Trophoblast cell (in vitro differentiated cells and primary cell): Measurements from ENCODE around the gene AGBL4.

ENCODE experiments used
- DNase-seq, 2 donors: peaks; one replicate each; pipeline ENCODE4 v3.0.0-alpha.2; 2016
- H2AFZ ChIP-seq: 2 replicates; pipeline ENCODE4 v1.6.1; 2013; ENCODE audit warnings: low read length, moderate library complexity, mild to moderate bottlenecking; ENCODE audit not compliant: insufficient read depth, poor library complexity
- H2AK5ac ChIP-seq: 2 replicates; pipeline ENCODE4 v1.6.1; 2013; ENCODE audit warnings: mild to moderate bottlenecking, low read length
- H2BK120ac ChIP-seq: 2 replicates; pipeline ENCODE4 v1.6.1; 2013; ENCODE audit warnings: low read length, mild to moderate bottlenecking, moderate library complexity; ENCODE audit not compliant: insufficient read depth, poor library complexity
- H2BK12ac ChIP-seq: 2 replicates; pipeline ENCODE4 v1.6.1; 2013; ENCODE audit warnings: mild to moderate bottlenecking, low read length, moderate library complexity
- H2BK5ac ChIP-seq: 2 replicates; pipeline ENCODE4 v1.6.1; 2013; ENCODE audit warnings: low read length, low read depth, moderate library complexity, mild to moderate bottlenecking; ENCODE audit not compliant: poor library complexity
- H3K14ac ChIP-seq: 2 replicates; pipeline ENCODE4 v1.6.1; 2013; ENCODE audit warnings: mild to moderate bottlenecking, low read length
- H3K18ac ChIP-seq: 2 replicates; pipeline ENCODE4 v1.6.1; 2013; ENCODE audit warnings: mild to moderate bottlenecking, low read length
- H3K23ac ChIP-seq: 2 replicates; pipeline ENCODE4 v1.6.1; 2013; ENCODE audit warnings: low read length
- H3K27ac ChIP-seq: 2 replicates; pipeline ENCODE4 v1.5.1; 2013; ENCODE audit warnings: low read depth, mild to moderate bottlenecking, inconsistent platforms, low read length, moderate library complexity
- H3K27me3 ChIP-seq: 2 replicates; pipeline ENCODE4 v1.6.1; 2013; ENCODE audit warnings: inconsistent platforms, mild to moderate bottlenecking, low read length, moderate library complexity; ENCODE audit not compliant: insufficient read depth
- H3K36me3 ChIP-seq, 2 experiments: 1 replicate in 1 of 2; 2 replicates in 1 of 2; pipeline ENCODE4 v1.6.1; 2013; ENCODE audit warnings: low read length in 2 of 2, mild to moderate bottlenecking in 2 of 2, moderate library complexity in 1 of 2; ENCODE audit not compliant: insufficient read depth in 2 of 2, control insufficient read depth in 1 of 2
- H3K4ac ChIP-seq: 2 replicates; pipeline ENCODE4 v1.6.1; 2013; ENCODE audit warnings: low read depth, mild to moderate bottlenecking, low read length, moderate library complexity
- H3K4me1 ChIP-seq, 2 experiments: 1 replicate in 1 of 2; 2 replicates in 1 of 2; pipeline ENCODE4 v1.6.1; 2013; ENCODE audit warnings: low read length in 2 of 2, mild to moderate bottlenecking in 2 of 2, moderate library complexity in 1 of 2; ENCODE audit not compliant: insufficient read depth in 2 of 2, control insufficient read depth in 1 of 2
- H3K4me2 ChIP-seq: 2 replicates; pipeline ENCODE4 v1.6.1; 2013; ENCODE audit warnings: inconsistent platforms, mild to moderate bottlenecking, low read length, moderate library complexity
- H3K4me3 ChIP-seq: 2 replicates; pipeline ENCODE4 v1.5.1; 2013; ENCODE audit warnings: mild to moderate bottlenecking, low read depth, low read length, inconsistent platforms
- H3K79me1 ChIP-seq: one replicate; pipeline ENCODE4 v1.6.1; 2013; ENCODE audit warnings: low read length
- H3K79me2 ChIP-seq: 2 replicates; pipeline ENCODE4 v1.6.1; 2013; ENCODE audit warnings: low read length, mild to moderate bottlenecking; ENCODE audit not compliant: control insufficient read depth, insufficient read depth, poor library complexity
- H3K9ac ChIP-seq: 2 replicates; pipeline ENCODE4 v1.6.1; 2013; ENCODE audit warnings: mild to moderate bottlenecking, low read length
- H3K9me3 ChIP-seq: 2 replicates; pipeline ENCODE4 v1.6.1; 2013; ENCODE audit warnings: low read depth, mild to moderate bottlenecking, control low read depth, inconsistent platforms, low read length; ENCODE audit not compliant: insufficient read depth
- H4K12ac ChIP-seq: 2 replicates; pipeline ENCODE4 v1.6.1; 2013; ENCODE audit warnings: low read depth, mild to moderate bottlenecking, low read length, moderate library complexity
- H4K8ac ChIP-seq: 2 replicates; pipeline ENCODE4 v1.6.1; 2013; ENCODE audit warnings: low read depth, mild to moderate bottlenecking, low read length, moderate library complexity
- H4K91ac ChIP-seq: one replicate; pipeline ENCODE4 v1.6.1; 2013; ENCODE audit warnings: low read depth, mild to moderate bottlenecking, low read length, moderate library complexity
- WGBS: extraction: QIAGEN DNeasy Blood & Tissue Kit; methylation state at CpG from one replicate; pipeline ENCODE4 v1.1.7; 2013; ENCODE audit warnings: missing lambda C conversion rate; ENCODE audit not compliant: insufficient read length, insufficient coverage; ENCODE audit errors: extremely low coverage; 5-methylcytosine and 5-hydroxymethylcytosine counted together

AGBL4 gene

DNA sequence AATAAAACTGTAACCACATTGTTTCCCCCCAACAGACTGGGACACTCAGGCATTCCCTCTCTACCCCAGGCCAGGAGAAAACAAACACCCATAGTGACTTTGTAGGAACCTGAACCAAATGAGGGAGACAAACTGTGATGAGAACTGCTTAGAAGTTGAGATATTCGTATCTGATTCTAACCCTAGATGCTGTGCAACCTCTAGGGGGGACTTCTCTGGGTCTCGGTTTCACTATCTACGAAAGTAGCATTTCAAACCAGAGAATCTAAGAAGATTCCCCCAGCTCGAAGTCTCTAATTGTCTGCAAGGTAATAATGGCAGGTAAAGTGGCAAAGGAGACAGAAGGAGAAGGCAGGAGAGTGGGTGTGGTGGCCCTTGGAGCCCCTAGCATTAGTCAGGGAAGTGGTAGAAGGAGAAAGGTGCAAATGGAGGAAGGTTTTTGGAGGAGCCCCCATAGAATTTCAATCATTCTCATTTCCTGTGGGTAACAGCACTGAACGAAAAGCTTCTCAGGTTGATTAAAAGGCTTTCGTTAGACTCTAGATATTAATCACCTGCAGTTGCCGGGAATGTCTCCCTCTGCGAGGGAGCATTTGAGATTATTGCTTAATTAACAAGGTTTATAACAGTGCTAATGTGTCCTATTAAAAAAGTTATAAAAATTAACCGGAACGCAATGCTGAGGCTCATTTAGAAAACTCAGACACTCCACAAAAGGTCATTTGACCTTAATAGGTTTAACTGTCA lies 1293.4 kb downstream of the AGBL4 start:
- Histone ChIP-seq H2AK5ac (no peak overlapping the region), H4K91ac (no peak overlapping the region), H3K4me3 (no peak overlapping the region), H2BK5ac (no peak overlapping the region), H3K4me2 (no peak overlapping the region), H3K14ac (no peak overlapping the region), H3K27ac (no peak overlapping the region), H3K79me1 (no peaks in the 10 kb centered on the region), H3K4ac (no peak overlapping the region), H3K27me3 (no peaks in the 10 kb centered on the region), H2BK12ac (no peak overlapping the region), H3K9ac (no peak overlapping the region), H2AFZ (no peak overlapping the region), H4K8ac (no peak overlapping the region), H2BK120ac (no peak overlapping the region), H3K23ac (no peak overlapping the region), H3K18ac (no peak overlapping the region), H3K79me2 (no peaks in the 10 kb centered on the region), H3K36me3 (peaks cover 0 to 6% of the 10 kb centered on the region in 2 experiments), H4K12ac (no peak overlapping the region), H3K9me3 (peaks cover 2% of the 10 kb centered on the region), H3K4me1 (no peaks in the 10 kb centered on the region)
- no peak for DNase-seq
- no CpG with 5 or more reads among the region's 10 CpGs for WGBS

DNA sequence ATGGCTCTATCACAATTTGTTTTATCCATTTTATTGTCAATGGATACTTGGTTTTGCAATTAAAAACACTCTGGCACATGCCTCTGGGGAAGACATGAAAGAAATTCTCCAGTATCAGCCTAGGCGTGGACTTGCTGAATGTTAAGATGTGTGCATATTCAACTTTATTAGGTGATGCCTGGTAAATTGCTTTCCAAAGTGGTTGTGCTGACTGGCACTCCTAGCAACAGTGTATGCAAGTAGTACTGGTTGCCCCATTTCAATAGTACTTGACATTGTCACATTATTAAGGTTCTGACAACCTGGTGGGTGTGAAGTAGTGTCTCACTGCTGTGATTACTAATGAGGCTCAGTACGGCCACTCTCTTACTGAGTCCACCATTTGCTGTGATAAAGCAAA lies 1295.2 kb downstream of the AGBL4 start:
- no peak for DNase-seq
- no CpG with 5 or more reads among the region's 2 CpGs for WGBS

DNA sequence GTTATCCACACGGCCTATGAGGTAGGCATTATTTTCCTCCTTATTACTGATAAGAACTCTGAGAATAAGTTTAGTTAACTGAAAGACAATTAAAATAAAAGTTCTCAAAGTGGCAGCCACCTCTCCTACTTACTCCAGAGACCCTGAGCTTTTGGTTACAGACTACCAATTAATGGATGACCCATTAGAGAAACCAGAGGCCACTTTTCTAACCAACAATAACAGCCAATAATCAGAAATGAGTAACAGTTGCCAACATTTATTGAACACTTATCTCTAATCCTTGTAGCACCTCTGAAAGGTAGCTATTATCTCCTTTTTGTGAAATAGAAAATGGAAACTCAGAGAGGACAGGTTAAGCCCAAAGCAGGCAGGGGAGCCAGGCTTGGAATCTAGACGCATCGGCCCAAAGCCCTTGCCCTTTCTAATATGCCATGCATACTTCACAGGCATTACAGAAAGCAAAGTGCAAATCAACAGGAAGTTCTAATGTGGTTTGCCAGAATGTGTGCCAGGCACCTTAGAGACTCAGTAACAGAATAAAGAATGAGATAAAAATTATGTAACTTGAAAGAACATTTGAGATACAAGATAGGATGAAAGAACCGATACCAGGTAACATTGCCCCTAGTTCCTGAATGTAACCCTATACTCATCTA lies 1297.1 kb downstream of the AGBL4 start:
- no peaks in the 10 kb centered on the region for H3K27me3 ChIP-seq
- H3K79me2 ChIP-seq: no peaks in the 10 kb centered on the region
- H2BK12ac ChIP-seq: no peak overlapping the region
- H2BK120ac ChIP-seq: no peak overlapping the region
- H2AFZ ChIP-seq: no peak overlapping the region
- no peak overlapping the region for H3K27ac ChIP-seq
- H4K8ac ChIP-seq: no peak overlapping the region
- no peak overlapping the region for H2BK5ac ChIP-seq
- H4K91ac ChIP-seq: no peak overlapping the region
- H3K9ac ChIP-seq: no peak overlapping the region
- H3K4me1 ChIP-seq: no peaks in the 10 kb centered on the region
- H3K18ac ChIP-seq: no peak overlapping the region
- H3K36me3 ChIP-seq: no peaks in the 10 kb centered on the region
- H3K14ac ChIP-seq: no peak overlapping the region
- DNase-seq: no peak
- no CpG with 5 or more reads among the region's 4 CpGs for WGBS
- H4K12ac ChIP-seq: no peak overlapping the region
- H3K4ac ChIP-seq: no peak overlapping the region
- H3K4me2 ChIP-seq: no peak overlapping the region
- no peak overlapping the region for H3K23ac ChIP-seq
- H2AK5ac ChIP-seq: no peak overlapping the region
- no peaks in the 10 kb centered on the region for H3K9me3 ChIP-seq
- H3K79me1 ChIP-seq: no peaks in the 10 kb centered on the region
- H3K4me3 ChIP-seq: no peak overlapping the region

More for the DNA sequence above, 1295.2 kb downstream of the AGBL4 start:
- H4K12ac ChIP-seq: no peak overlapping the region
- H2BK120ac ChIP-seq: no peak overlapping the region
- no peak overlapping the region for H2BK12ac ChIP-seq
- H4K91ac ChIP-seq: no peak overlapping the region
- no peak overlapping the region for H4K8ac ChIP-seq
- no peaks in the 10 kb centered on the region for H3K79me1 ChIP-seq
- no peaks in the 10 kb centered on the region for H3K9me3 ChIP-seq
- no peaks in the 10 kb centered on the region for H3K4me1 ChIP-seq
- no peak overlapping the region for H3K18ac ChIP-seq
- H2AFZ ChIP-seq: no peak overlapping the region
- no peak overlapping the region for H3K14ac ChIP-seq
- no peak overlapping the region for H3K4me3 ChIP-seq
- no peak overlapping the region for H3K23ac ChIP-seq
- H3K36me3 ChIP-seq: no peaks in the 10 kb centered on the region
- H3K4ac ChIP-seq: no peak overlapping the region
- no peak overlapping the region for H3K9ac ChIP-seq
- H3K27ac ChIP-seq: no peak overlapping the region
- H3K27me3 ChIP-seq: no peaks in the 10 kb centered on the region
- H3K79me2 ChIP-seq: no peaks in the 10 kb centered on the region
- H2BK5ac ChIP-seq: no peak overlapping the region
- no peak overlapping the region for H2AK5ac ChIP-seq
- no peak overlapping the region for H3K4me2 ChIP-seq

DNA sequence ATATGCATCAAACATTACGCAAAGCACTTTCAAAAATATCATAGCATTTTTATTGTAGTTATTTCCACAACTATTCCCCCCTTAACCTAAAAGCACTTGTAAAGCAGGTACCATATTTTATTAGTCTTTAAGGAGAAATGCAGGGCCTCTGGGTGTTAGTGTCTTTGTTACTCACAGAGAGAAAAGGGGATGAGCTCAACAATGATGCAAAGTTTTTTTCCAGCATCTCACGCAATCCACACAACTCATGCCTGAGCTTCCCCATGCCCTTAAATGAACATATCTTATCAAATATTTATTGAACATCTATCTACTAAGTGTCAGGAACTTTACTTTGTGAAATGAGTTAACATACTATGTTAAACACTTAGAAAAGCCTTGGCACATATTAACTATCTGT lies 1297.6 kb downstream of the AGBL4 start:
- Histone ChIP-seq H3K18ac (no peak overlapping the region), H2AK5ac (no peak overlapping the region), H3K27me3 (no peaks in the 10 kb centered on the region), H2BK120ac (no peak overlapping the region), H3K23ac (no peak overlapping the region), H4K91ac (no peak overlapping the region), H3K27ac (no peak overlapping the region), H3K79me2 (no peaks in the 10 kb centered on the region), H3K4me3 (no peak overlapping the region), H3K4me2 (no peak overlapping the region), H3K4ac (no peak overlapping the region), H3K4me1 (no peaks in the 10 kb centered on the region), H4K12ac (no peak overlapping the region), H2BK5ac (no peak overlapping the region), H3K79me1 (no peaks in the 10 kb centered on the region), H4K8ac (no peak overlapping the region), H3K14ac (no peak overlapping the region), H3K9me3 (no peaks in the 10 kb centered on the region), H2AFZ (no peak overlapping the region), H3K9ac (no peak overlapping the region), H3K36me3 (no peaks in the 10 kb centered on the region), H2BK12ac (no peak overlapping the region)
- WGBS: no CpG with 5 or more reads among the region's 2 CpGs
- DNase-seq: no peak
